NCI-H345 treated with DMSO at 0.1 percent for 48 hours (cell line): ENCODE results near the gene NR5A1.

Experiments
- DNase-seq: peaks from one replicate; lab custom pipeline; 2025; ENCODE audit not compliant: unreplicated experiment; lab: John Stamatoyannopoulos, UW

NR5A1 gene

DNA sequence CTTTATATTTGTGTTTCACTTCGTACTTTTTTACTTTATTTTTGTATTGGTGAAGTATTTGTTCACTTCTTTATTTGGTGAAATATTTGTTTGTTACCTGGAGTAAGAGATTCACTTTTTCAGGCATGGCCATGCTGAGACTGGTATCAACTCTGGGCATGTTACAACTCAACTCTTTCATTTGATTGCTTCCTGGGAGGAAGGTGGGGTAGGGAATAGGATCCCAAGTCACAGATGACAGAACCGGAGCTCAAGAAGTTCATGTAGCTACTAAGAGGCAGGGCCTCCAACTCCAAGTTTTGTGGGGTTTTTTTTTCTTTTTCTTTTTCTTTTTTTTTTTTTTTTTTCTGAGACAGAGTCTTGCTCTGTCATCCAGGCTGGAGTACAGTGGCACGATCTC, 63.0 kb downstream of the NR5A1 start:
- DNase-seq, result no peak

DNA sequence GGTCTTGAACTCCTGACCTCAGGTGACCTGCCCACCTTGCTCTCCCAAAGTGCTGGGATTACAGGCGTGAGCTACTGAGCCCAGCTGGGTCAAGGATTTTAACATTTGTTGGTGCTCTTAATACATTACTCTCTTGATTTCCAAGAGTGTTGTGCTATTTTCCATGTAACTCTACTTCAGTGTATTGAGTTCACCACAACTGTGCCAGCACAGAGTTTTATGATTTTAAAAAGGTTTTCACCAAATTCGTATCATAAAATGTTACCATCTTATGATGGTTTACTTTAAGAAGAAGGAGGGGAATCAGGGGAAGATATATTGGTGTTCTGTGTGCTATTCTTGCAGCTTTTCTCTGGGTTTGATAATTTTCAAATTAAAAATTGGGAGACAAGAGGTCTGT, 63.6 kb downstream of the NR5A1 start:
- DNase-seq, result no peak

DNA sequence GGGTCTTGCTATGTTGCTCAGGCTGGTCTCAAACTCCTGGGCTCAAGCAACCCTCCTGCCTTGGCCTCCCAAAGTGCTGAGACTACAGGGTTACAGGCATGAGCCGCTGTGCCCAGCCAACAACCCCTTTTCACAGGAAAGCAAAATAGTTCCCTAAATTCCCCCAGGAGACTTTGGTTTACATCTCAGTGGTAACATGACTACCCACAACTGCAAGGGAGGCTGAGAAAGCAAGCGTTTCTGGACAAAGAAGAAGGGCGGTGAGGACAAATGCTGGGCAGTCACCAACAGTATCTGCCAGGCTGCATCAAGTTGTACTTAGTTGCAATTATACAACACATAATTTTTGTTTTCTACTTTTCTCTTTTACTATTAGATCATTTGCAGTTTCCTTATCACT, 64.4 kb downstream of the NR5A1 start:
- DNase-seq, result no peak

GRCh38 chr9:124442379-124442778, 64.8 kb downstream of the NR5A1 start:
- DNase-seq, result no peak

DNA sequence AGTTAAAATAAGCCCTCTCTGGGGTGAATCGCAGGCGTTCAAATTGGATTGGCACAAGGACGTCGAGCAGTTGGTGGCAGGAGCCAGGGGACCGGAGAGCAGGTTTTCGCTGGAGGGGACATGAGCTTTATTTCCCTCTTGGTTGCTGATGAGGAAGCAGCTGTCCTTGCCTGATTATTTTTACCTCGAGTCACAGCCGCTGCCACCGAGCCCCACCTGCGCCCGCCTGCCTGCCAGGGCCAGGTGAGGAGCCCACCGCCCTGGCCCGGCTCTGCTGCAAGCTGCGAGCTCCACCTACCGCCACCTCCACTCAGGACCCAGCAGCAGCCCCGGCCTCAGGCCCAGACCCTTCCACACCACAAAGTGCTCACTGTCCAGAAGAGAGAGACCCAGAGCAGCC, 65.9 kb downstream of the NR5A1 start:
- DNase-seq, result no peak

- no peak for DNase-seq
Measured at GRCh38 chr9:124440786-124441185, 66.4 kb downstream of the NR5A1 start.

DNA sequence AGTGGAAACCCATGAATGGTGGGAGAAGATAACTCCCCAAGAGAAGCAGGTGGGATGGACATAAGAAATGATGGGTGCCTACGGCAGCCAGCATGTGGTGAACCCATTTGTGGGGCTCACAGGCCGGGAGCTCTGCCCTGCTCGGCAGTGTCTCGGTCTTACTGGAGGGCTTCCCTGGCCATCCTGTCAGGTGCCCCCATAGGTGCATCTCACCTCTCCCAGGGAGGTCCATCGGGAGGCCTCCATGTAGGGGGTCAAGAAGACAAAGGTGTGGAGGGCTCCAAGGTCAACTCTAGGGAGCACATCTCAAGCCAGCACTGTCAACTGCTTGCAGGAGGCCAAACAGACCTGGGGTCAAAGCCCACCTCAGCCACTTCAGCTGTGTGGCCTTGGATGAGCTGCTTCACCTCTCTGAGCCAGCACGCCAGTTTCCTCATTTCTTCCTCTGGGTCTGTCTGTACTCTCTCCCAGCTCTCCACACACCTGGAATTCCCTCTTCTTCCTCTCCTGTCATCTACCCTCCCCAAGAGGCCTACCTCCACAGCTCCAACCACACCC, 67.4 kb downstream of the NR5A1 start:
- DNase-seq, result no peak

GRCh38 chr9:124439086-124439485, 68.1 kb downstream of the NR5A1 start:
- DNase-seq, result no peak

- DNase-seq, result no peak
Measured at GRCh38 chr9:124438091-124438490, 69.1 kb downstream of the NR5A1 start.

DNA sequence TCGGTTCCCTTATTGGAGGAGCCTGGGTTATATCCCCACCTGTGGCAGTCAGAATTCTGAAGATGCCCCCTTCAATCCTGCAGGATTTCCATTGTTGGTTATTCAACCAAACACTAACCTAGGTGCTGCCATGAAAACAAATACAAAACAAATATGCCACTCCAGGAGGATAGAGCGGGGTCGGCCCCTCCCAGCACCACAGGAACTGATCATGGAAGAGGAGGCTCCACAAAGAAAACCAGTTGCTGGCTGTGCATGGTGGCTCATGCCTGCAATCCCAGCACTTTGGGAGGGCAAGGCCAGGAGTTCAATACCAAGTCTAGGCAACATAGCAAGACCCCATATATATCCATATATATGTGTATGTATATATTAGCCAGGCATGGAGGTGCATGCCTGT, 70.1 kb downstream of the NR5A1 start:
- DNase-seq, result no peak

DNA sequence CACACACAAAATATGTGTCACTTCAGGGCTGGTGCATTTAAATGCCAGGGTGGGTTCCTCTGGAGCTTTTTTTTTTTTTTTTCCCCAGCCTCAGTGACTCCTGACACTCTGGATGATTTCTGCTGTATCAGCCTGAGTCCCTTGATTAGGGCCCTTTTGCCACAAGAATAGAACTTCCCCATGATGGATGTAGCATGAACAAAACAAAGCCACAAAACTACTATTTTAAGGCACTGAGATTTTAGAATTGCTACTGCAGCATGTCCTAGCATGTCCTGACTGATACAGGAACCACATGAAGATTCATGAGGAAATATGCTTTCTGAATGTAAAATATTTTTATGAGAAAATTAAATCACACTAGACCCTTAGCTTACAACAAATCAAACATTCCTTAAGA, 70.9 kb downstream of the NR5A1 start:
- no peak for DNase-seq
